HepG2 (cell line): ENCODE results near the gene TOLLIP.

Experiments
- CTCF ChIP-seq: sonication (generic); formaldehyde crosslinking; IDR thresholded peaks from 2 replicates; pipeline ENCODE4 v1.5.0; 2020; ENCODE audit warnings: mild to moderate bottlenecking, missing genetic modification reagents, moderate library complexity
- HOXA5 ChIP-seq: sonication (generic); formaldehyde crosslinking; IDR thresholded peaks from 2 replicates; pipeline ENCODE4 v1.4.0; 2020; ENCODE audit warnings: missing genetic modification reagents
- TAF1 ChIP-seq: sonication (generic); formaldehyde crosslinking; IDR thresholded peaks from 2 replicates; pipeline ENCODE4 v1.4.0; 2020; ENCODE audit warnings: missing genetic modification reagents
- ZNF580 ChIP-seq: IDR thresholded peaks from 2 replicates; pipeline ENCODE4 v1.6.1; 2016; ENCODE audit warnings: low read depth, borderline replicate concordance
- ZNF776 ChIP-seq: sonication (generic); formaldehyde crosslinking; IDR thresholded peaks from 2 replicates; pipeline ENCODE4 v1.4.0; 2020; ENCODE audit warnings: mild to moderate bottlenecking, missing genetic modification reagents
- ZSCAN12 ChIP-seq: sonication (generic); formaldehyde crosslinking; IDR thresholded peaks from 2 replicates; pipeline ENCODE4 v1.9.0; 2021; ENCODE audit warnings: mild to moderate bottlenecking, missing genetic modification reagents

DNA sequence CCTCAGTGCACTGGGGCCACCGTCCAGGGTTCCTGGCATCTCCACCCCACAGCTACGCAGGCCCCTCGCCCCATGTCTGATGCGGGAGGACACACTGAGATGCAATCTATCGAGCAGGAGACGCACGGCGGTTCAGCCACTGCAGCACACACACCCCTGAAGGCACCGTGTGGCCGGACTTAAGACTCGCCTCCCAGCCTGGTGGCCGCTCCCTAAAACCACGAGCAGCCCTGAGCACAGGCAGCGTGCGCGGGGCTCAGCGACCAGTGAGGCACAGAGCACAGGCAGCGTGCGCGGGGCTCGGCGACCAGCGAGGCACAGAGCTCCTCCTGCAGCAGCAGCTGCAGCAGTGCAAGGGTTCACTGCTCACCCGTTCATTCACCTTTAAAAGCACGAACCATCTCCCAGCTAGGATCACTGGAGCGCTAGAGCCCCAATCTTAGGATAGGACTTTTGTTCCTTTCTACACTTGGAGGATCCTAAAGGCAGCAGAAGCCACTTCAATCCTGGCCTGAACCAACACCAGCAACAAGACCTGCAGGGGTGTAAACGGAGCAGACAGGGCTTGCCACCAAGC, 31.4 kb downstream of the TOLLIP start:
- TF ChIP-seq HOXA5 (CRISPR knock-in tag) (no peak), TAF1 (CRISPR knock-in tag) (no peak), ZSCAN12 (CRISPR knock-in tag) (no peak), CTCF (CRISPR knock-in tag) (no peak), ZNF580 (no peak), ZNF776 (CRISPR knock-in tag) (no peak)
